Measurements from ENCODE around the gene TAOK1.
"Not testable (repeated sequence)": the region's sequence is repeated elsewhere in the genome, so short reads cannot be mapped to it uniquely, and the experiment has no call there.

Gene TAOK1

GRCh38 chr17:29555840-29556239 is 165.7 kb downstream of the TAOK1 start:
- DNase-seq, result no peak

- DNase-seq, result no peak
Measured at GRCh38 chr17:29557085-29557738, 167.0 kb downstream of the TAOK1 start.

DNA sequence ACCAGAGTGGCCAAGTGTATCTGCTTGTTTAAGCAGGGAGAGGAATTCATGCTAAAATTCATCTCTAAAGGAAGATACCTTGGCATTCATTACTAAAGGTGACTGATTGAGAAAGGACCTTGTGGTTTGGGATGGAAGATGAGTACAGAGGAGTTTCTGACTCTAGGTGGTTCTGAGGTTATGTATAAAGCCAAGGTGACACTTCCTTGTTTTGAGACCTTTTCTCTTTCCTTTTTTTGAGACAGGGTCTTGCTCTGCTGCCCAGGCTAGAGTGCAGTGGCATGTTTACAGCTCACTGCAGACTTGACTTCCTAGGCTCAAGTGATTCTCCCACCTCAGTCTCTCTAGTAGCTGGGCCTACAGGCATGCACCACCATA is 167.6 kb downstream of the TAOK1 start:
- DNase-seq, result no peak

GRCh38 chr17:29558139-29558538 is 168.0 kb downstream of the TAOK1 start:
- not testable (repeated sequence) for DNase-seq

- DNase-seq, result no peak
Measured at GRCh38 chr17:29559640-29560039, 169.5 kb downstream of the TAOK1 start.

DNA sequence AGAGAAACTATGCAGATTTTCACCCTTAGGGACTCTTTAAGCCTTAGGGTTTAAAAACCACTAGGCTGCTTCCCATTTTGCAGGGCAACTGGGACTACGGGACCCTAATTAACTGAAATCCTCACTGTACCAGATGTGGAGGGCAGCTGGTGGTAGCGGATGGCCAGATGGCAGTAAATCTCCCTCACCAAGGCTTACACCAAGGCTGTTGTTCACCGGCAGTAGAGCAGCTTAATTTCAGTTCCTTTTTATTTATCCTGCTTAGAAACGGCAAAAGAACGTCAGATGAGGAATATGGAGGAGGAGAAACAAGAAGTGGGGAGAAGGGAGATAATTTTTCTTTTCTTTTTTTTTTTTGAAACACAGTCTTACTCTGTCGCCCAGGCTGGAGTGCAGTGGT is 170.2 kb downstream of the TAOK1 start:
- no peak for DNase-seq

- DNase-seq, result no peak
Measured at GRCh38 chr17:29561554-29562517, 171.7 kb downstream of the TAOK1 start.

DNA sequence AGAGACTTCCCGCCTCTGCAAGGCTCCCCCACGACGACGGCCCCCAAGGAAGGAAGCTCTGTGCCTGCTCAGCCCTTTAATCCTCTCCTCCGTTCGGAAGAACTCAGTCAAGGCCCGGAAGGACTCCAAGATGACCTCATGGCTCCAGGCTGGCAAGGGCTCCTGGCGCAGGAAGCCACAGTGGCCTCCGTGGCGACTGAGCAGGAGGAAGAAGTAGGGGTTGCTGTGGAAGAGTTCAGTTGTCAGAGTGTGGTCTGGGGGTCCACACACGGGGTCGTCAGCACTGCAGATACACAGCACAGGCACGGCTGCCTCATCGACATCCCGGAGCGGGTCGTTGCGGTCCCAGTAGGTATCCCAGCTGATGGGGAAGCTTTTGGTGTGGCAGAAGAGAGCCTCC is 172.5 kb downstream of the TAOK1 start:
- no peak for DNase-seq

DNA sequence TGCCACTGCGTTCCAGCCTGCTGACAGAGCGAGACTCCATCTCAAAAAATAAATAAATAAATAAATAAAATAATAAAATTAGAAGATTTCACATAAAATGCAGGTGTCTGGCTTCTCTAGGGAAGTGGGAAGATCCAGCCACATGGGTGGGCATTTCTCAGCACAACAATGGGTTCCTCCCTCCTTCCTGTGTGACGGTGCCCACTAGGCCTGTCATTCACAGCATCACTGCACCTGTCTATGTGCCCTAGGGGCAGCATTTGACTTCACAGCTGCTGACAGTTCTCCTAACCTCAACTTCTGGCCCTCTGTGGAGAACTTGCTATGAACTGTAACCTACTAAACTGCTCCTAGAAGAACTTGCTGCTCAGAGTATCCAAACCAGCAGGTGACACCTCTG is 173.7 kb downstream of the TAOK1 start:
- no peak for DNase-seq

- peak; percentile 40 for DNase-seq
Measured at GRCh38 chr17:29565643-29566472, 175.7 kb downstream of the TAOK1 start.

GRCh38 chr17:29566473-29567303 is 176.5 kb downstream of the TAOK1 start, which contains the start of gene ABHD15:
Gene ABHD15 (minus strand): TSS chr17:29567037. CDS start chr17:29566966, 71 bp downstream.
- DNase-seq, result peak; percentile 74

- no peak for DNase-seq
Measured at GRCh38 chr17:29567304-29567553, 177.1 kb downstream of the TAOK1 start.

DNA sequence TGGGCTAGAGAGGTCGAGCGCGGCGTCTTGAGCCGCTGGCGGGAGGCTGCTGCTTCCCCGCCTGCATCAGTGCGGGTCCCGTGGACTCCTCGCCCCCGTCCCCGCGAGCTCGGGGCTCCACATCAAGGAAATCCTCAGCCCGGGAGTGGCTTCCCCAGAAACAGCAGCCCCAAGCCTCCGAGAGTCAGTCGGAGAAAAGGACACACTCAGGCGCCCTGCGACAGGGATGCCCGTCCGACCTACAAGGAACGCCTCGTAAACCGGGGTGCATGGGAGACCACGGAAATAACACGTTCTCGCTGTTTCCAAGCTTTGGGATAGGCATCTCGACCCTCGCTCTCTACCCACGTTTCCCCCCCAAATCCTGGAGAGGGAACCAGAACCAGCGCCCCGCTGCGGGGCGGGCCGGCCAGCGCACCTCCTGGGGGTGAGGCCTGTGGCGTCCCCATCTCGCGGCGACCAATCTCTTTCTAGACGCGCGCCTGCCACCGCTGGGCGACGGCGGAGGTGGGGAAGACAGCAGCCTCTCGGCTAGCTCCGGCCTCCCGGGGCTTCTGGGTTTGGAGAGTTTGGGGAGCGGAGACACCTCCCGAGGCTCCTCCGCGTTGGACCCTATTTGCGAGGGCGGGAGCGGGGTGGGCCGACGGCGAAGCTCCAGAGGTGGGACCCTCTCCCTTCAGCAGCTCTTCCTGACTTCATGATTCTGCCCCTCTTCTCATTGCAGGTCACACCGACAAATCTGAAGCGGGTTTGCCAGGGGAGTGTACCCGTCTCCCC is 177.6 kb downstream of the TAOK1 start:
- DNase-seq, result peak; percentile 58

DNA sequence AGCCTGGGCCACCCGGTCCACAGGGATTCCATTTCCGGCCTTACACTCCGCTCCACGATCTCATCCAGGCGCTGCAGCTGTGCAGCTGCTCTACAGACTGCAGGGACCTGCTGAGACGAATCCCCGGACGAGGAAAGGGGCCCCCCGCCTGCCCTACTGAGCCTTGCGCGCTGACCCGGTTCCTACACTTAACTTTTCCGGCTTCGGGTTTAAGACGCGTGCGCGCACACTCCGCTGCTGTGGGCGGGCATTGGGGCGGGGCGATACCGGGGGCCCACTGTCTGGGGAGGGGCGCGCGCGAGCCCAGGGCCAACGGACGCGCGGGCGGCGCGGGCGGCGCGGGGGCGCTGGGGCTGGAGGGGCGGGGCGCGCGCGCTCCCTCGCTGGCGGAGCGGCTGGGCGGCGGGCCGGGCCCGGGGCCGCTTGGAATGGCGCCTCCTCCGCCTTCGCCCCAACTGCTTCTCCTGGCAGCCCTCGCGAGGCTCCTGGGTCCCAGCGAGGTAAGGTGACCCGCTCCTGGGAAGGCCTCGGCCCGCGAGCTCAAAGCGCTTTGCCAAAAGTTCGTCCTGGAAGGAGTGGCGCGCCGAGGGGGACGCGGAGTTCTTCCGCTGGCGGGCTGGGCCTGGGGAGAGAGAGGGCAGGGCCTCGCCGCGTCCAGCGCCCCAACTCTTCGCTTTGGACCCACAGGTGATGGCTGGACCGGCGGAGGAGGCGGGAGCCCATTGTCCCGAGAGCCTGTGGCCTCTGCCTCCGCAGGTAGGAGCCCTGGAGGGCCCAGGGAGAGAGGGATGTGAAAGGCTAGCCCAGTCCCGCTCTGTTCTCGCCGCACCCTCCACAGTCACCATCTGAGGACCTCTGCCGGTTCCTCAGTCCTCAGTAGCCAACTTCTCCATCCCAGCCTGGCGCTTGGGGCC is 178.4 kb downstream of the TAOK1 start, which contains the start of gene TP53I13:
Gene TP53I13 (plus strand): TSS at position 371 of the 914 bp plus-strand sequence. CDS start 58 bp downstream, at position 429.
- DNase-seq, result peak; percentile 92

GRCh38 chr17:29569245-29569950 is 179.2 kb downstream of the TAOK1 start:
- no peak for DNase-seq

DNA sequence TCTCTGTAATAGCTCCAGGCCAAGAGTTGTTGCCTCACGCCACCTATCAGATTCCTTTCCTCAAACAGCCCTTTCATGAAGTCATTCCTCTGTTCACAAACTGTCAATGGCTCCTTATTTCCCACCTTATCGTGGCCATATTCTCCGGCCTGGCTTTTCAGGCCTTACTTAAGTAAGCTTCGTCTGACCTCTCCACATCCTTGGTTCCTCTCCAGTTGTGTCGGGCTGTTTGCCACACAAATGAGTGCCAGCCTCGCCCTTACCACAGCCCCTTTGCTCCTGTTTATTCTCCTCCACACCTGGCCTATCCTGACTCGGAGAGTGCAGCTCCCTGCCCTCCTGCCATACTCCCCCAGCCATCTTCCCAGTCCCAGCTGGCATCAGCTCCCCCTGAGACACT is 180.4 kb downstream of the TAOK1 start:
- peak; percentile 25 for DNase-seq

DNA sequence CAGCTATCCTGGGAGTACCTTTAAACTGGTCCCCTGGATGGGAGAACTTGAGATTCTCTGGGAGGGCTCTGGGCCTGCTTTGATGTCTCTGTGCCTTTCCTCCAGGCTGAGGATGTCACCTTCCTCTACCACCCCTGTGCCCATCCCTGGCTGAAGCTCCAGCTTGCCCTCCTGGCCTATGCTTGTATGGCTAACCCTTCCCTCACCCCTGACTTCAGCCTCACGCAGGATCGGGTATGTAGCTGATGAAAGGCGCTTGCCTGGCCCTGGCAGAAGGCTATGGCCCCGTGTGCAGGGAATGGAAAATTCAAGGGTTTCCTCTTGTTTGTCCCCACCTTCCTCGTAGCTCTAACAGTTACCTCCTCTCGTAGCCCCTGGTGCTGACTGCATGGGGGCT is 181.3 kb downstream of the TAOK1 start:
- no peak for DNase-seq

DNA sequence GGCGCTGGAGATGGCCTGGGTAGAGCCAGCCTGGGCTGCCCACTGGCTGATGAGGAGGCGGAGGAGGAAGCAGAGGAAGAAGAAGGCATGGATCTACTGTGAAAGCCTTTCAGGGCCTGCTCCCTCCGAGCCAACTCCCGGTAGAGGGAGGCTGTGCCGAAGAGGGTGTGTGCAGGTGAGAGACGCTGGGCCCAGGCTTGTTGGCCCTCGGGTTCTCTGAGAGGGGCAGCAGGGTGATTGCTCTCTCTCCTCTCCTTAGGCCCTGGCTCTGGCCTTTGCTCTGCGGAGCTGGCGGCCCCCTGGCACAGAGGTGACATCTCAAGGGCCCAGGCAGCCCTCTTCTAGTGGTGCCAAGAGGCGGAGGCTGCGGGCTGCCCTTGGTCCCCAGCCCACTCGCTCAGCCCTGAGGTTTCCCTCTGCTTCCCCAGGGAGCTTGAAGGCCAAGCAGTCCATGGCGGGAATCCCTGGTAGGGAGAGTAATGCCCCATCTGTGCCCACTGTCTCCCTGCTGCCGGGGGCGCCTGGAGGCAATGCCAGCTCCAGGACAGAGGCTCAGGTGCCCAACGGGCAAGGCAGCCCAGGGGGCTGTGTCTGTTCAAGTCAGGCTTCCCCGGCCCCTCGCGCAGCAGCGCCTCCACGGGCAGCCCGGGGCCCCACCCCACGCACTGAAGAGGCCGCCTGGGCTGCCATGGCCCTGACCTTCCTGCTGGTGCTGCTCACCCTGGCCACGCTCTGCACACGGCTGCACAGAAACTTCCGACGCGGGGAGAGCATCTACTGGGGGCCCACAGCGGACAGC is 181.9 kb downstream of the TAOK1 start:
- peak; percentile 38 for DNase-seq
